ENCODE results near the gene AKAP14.
"Not testable (repeated sequence)": the region's sequence is repeated elsewhere in the genome, so short reads cannot be mapped to it uniquely, and the experiment has no call there.

Gene AKAP14

DNA sequence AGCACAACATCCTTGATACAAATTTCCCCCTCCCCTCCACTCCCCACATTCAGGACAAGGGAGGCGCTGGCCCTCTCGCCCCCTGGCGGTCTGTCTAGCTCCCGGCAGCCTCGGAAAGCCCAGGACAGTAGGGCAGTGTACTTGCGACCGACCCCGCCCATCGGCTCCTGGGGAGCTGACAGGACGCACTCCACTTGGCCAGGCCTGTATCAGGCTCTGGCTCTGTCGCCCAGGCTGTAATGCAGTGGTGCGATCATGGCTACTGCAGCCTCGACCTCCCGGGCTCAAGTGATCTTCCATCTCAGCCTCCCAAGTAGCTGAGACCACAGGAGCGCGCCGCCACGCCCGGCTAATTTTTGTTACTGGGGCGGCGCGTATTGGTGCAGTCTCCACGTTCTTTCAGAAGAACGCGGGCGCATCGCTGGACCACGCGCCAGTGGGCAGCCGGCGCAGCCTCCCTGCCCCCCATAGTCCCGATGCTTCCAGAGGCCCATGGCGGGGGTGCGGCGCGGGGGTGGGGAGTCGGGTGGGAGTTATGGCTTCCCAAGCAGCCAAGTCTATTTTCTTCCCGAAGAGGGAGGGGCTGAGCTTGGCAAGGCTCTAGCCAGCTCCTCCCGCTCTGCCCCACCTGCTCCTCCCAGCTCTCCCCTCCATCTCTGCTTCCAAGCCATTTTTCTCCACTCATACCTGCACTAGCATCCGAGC lies 7.8 kb upstream of the AKAP14 start:
- DNase-seq (ENCODE audit: extremely low read depth, insufficient read length), result peak; percentile 46
- H3K4me3 ChIP-seq (replicated peaks; ENCODE audit: low read depth, low read length), result no peak overlapping the region
- H3K27me3 ChIP-seq (replicated peaks; ENCODE audit: control insufficient read depth, insufficient read depth, low read length), result no peaks in the 10 kb centered on the region
- TF ChIP-seq, protein P1, sequence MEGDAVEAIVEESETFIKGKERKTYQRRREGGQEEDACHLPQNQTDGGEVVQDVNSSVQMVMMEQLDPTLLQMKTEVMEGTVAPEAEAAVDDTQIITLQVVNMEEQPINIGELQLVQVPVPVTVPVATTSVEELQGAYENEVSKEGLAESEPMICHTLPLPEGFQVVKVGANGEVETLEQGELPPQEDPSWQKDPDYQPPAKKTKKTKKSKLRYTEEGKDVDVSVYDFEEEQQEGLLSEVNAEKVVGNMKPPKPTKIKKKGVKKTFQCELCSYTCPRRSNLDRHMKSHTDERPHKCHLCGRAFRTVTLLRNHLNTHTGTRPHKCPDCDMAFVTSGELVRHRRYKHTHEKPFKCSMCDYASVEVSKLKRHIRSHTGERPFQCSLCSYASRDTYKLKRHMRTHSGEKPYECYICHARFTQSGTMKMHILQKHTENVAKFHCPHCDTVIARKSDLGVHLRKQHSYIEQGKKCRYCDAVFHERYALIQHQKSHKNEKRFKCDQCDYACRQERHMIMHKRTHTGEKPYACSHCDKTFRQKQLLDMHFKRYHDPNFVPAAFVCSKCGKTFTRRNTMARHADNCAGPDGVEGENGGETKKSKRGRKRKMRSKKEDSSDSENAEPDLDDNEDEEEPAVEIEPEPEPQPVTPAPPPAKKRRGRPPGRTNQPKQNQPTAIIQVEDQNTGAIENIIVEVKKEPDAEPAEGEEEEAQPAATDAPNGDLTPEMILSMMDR (IDR thresholded peaks at IDR 0.05; ENCODE audit: insufficient read depth, low read length, poor library complexity, severe bottlenecking), result no peak
- no peaks in the 10 kb centered on the region for H3K36me3 ChIP-seq (ENCODE audit: control insufficient read depth, insufficient read depth, low read length)

DNA sequence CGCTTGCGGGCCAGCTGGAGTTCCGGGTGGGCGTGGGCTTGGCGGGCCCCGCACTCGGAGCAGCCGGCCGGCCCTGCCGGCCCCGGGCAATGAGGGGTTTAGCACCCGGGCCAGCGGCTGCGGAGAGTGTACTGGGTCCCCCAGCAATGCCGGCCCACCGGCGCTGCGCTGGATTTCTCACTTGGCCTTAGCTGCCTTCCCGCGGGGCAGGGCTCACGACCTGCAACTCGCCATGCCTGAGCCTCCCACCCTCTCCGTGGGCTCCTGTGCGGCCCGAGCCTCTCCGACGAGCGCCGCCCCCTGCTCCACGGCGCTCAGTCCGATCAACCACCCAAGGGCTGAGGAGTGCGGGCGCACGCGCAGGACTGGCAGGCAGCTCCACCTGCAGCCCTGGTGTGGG lies 5.1 kb upstream of the AKAP14 start:
- not testable (repeated sequence) for H3K36me3 ChIP-seq (ENCODE audit: control insufficient read depth, insufficient read depth, low read length); H3K4me3 ChIP-seq (replicated peaks; ENCODE audit: low read depth, low read length); DNase-seq (ENCODE audit: extremely low read depth, insufficient read length); H3K27me3 ChIP-seq (replicated peaks; ENCODE audit: control insufficient read depth, insufficient read depth, low read length)

DNA sequence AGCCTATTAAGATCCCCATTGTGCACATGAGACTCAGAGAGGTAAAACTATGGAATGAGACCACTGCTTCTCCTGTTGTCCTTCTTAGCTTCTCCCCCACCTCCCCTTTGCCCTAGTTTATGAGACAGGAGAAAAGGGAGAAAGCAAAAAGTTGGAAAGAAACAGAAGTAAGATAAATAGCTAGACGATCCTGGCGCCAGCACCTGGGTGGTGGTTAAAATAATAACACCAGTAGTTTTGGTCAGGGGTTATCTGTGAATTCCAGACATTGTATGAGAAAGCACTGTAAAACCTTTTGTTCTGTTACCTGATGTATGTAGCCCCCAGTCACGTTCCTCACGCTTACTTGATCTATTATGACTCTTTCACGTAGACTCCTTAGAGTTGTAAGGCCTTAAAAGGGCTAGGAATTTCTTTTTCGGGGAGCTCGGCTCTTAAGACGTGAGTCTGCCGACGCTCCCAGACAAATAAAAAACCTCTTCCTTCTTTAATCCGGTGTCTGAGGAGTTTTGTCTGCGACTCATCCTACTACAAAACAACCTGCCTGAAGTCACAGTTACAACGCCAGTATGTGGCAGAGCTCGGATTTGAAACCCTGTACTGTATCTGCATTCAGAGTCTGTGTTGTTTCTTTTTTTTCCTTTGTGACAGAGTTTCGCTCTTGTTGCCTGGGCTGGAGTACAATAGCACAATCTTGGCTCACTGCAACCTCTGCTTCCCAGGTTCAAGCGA lies 3.6 kb upstream of the AKAP14 start:
- not testable (repeated sequence) for H3K4me3 ChIP-seq (replicated peaks; ENCODE audit: low read depth, low read length); H3K36me3 ChIP-seq (ENCODE audit: control insufficient read depth, insufficient read depth, low read length); DNase-seq (ENCODE audit: extremely low read depth, insufficient read length); H3K27me3 ChIP-seq (replicated peaks; ENCODE audit: control insufficient read depth, insufficient read depth, low read length)

DNA sequence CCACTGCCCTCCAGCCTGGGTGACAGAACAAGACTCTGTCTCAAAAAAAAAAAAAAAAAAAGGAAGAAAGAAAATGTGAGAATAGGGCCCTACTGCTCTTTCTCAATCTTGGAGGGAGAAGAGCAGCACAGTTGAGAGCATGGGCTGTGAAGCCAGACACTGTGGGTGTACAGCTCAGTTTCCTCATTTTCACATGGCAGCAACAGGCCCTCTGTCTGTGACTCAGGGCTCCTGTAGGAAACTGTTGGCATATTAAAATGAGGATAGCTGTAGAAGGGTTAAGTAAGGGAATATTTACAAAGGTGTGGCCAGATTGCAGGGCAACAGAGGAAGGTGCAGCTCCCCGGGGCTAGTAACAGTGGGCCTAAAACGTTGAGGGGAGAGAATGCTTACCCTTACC lies 3.4 kb downstream of the AKAP14 start:
- TF ChIP-seq, protein P1 (IDR thresholded peaks at IDR 0.05; ENCODE audit: insufficient read depth, low read length, poor library complexity, severe bottlenecking), result no peak
- no peak overlapping the region for H3K4me3 ChIP-seq (replicated peaks; ENCODE audit: low read depth, low read length)
- no peak for DNase-seq (ENCODE audit: extremely low read depth, insufficient read length)
- no peaks in the 10 kb centered on the region for H3K27me3 ChIP-seq (replicated peaks; ENCODE audit: control insufficient read depth, insufficient read depth, low read length)
- H3K36me3 ChIP-seq (ENCODE audit: control insufficient read depth, insufficient read depth, low read length), result no peaks in the 10 kb centered on the region

GRCh38 chrX:119900976-119901375 lies 5.3 kb downstream of the AKAP14 start:
- H3K4me3 ChIP-seq (replicated peaks; ENCODE audit: low read depth, low read length), result no peak overlapping the region
- TF ChIP-seq, protein P1 (IDR thresholded peaks at IDR 0.05; ENCODE audit: insufficient read depth, low read length, poor library complexity, severe bottlenecking), result no peak
- DNase-seq (ENCODE audit: extremely low read depth, insufficient read length), result no peak
- H3K36me3 ChIP-seq (ENCODE audit: control insufficient read depth, insufficient read depth, low read length), result no peaks in the 10 kb centered on the region
- H3K27me3 ChIP-seq (replicated peaks; ENCODE audit: control insufficient read depth, insufficient read depth, low read length), result no peaks in the 10 kb centered on the region

GRCh38 chrX:119916310-119916709 lies 20.6 kb downstream of the AKAP14 start:
- no peaks in the 10 kb centered on the region for H3K27me3 ChIP-seq (replicated peaks; ENCODE audit: control insufficient read depth, insufficient read depth, low read length)
- DNase-seq (ENCODE audit: extremely low read depth, insufficient read length), result no peak
- H3K4me3 ChIP-seq (replicated peaks; ENCODE audit: low read depth, low read length), result no peak overlapping the region
- TF ChIP-seq, protein P1 (IDR thresholded peaks at IDR 0.05; ENCODE audit: insufficient read depth, low read length, poor library complexity, severe bottlenecking), result no peak
- no peaks in the 10 kb centered on the region for H3K36me3 ChIP-seq (ENCODE audit: control insufficient read depth, insufficient read depth, low read length)

Measured in GM06990 (cell line).